ENCODE measurements around the gene CYTL1. TPM values are rescaled to one million over a fixed set of nuclear protein-coding genes. Genes with fewer than 3 reads are reported as not detected.

Gene CYTL1
- total RNA-seq, 1 donor from 2014 or later = 9.2 TPM

DNA sequence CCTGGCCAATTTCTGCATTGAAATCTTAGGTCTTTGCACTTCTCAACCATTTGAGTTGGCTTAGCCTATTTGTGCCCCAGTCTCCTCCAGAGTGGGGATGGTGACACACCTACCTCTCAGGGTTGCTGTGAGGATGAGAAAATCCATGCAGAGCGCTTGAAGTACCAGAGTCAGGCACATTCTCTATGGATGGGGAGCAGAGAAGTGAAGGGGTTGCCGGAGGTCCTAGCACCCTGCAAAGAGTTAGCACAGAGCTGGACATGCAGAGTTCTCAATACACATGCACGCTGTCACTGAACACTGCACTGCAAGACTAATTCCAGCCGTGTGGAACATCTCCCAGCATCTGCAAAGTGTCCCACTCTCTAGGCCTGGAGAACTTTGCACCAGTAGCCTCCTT, 29.5 kb upstream of the CYTL1 start:
- Histone ChIP-seq H3K4me1 (ENCODE audit: insufficient read depth, low read length) (peaks cover 15% of the 10 kb centered on the region), H4K20me1 (ENCODE audit: insufficient read depth, low read length) (peaks cover 10% of the 10 kb centered on the region), H3K36me3 (ENCODE audit: insufficient read depth, low read length) (no peaks in the 10 kb centered on the region), H3K79me2 (ENCODE audit: insufficient read depth, low read length) (peaks cover 2% of the 10 kb centered on the region), H3K4me3 (ENCODE audit: insufficient read depth, low read depth, low read length) (no peak overlapping the region), H3K4me2 (ENCODE audit: low read length) (no peak overlapping the region), H3K9me3 (ENCODE audit: insufficient read depth, low read depth, low read length) (no peaks in the 10 kb centered on the region), H2AFZ (ENCODE audit: low read depth, low read length) (no peak overlapping the region), H3K9ac (ENCODE audit: low read length) (no peak overlapping the region), H3K27ac (ENCODE audit: low read depth, low read length) (no peak overlapping the region), H3K27me3 (ENCODE audit: insufficient read depth, low read length) (peaks cover 3% of the 10 kb centered on the region)
- DNase-seq (ENCODE audit: low read depth) (no peak), FAIRE-seq (no peak)
- no peak for TF ChIP-seq EZH2 (IDR thresholded peaks at IDR 0.05; ENCODE audit: insufficient read depth, low read length)
- TF ChIP-seq, protein P1, sequence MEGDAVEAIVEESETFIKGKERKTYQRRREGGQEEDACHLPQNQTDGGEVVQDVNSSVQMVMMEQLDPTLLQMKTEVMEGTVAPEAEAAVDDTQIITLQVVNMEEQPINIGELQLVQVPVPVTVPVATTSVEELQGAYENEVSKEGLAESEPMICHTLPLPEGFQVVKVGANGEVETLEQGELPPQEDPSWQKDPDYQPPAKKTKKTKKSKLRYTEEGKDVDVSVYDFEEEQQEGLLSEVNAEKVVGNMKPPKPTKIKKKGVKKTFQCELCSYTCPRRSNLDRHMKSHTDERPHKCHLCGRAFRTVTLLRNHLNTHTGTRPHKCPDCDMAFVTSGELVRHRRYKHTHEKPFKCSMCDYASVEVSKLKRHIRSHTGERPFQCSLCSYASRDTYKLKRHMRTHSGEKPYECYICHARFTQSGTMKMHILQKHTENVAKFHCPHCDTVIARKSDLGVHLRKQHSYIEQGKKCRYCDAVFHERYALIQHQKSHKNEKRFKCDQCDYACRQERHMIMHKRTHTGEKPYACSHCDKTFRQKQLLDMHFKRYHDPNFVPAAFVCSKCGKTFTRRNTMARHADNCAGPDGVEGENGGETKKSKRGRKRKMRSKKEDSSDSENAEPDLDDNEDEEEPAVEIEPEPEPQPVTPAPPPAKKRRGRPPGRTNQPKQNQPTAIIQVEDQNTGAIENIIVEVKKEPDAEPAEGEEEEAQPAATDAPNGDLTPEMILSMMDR (IDR thresholded peaks at IDR 0.05; ENCODE audit: insufficient read depth, low read depth, low read length) = no peak
- H3K27ac Mint-ChIP-seq (ENCODE audit: unreplicated experiment) = no peak overlapping the region
- H3K4me1 Mint-ChIP-seq (ENCODE audit: low read depth, unreplicated experiment) = no peaks in the 10 kb centered on the region
- peaks cover 24% of the 10 kb centered on the region for H3K27me3 Mint-ChIP-seq (ENCODE audit: low read depth, unreplicated experiment)
- no peak overlapping the region for H3K4me3 Mint-ChIP-seq (ENCODE audit: unreplicated experiment)
- peaks cover 2% of the 10 kb centered on the region for H3K9me3 Mint-ChIP-seq (ENCODE audit: unreplicated experiment)
- no peaks in the 10 kb centered on the region for H3K36me3 Mint-ChIP-seq (ENCODE audit: low read depth, unreplicated experiment)

DNA sequence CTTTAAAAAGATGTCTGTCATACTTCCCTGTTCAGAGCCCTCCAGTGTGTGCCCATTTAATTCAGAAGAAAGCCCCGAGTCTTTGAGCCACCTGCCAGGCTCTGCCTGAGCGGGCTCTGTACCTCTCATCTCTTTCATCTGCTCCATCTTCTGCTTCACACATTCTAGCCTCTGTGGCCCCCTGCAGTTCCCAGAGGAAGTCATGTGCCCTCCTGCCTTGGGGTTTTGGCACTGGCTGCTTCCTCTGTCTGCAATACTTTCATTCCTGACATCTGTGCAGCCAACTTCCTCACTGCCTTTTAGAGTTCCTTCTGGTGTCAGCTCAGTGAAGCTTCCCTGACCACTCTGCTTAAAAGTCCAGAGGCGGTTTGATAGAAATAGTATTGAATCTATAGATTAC, 25.8 kb upstream of the CYTL1 start:
- H3K27ac Mint-ChIP-seq (ENCODE audit: unreplicated experiment) = no peak overlapping the region
- FAIRE-seq = no peak

GRCh38 chr4:5044341-5044740, 25.1 kb upstream of the CYTL1 start:
- no peak for DNase-seq (ENCODE audit: low read depth)
- Histone ChIP-seq H3K36me3 (ENCODE audit: insufficient read depth, low read length) (no peaks in the 10 kb centered on the region), H2AFZ (ENCODE audit: low read depth, low read length) (no peak overlapping the region), H3K27ac (ENCODE audit: low read depth, low read length) (no peak overlapping the region), H3K27me3 (ENCODE audit: insufficient read depth, low read length) (peaks cover 3% of the 10 kb centered on the region), H3K79me2 (ENCODE audit: insufficient read depth, low read length) (no peaks in the 10 kb centered on the region), H3K9me3 (ENCODE audit: insufficient read depth, low read depth, low read length) (no peaks in the 10 kb centered on the region), H3K4me2 (ENCODE audit: low read length) (no peak overlapping the region), H3K4me1 (ENCODE audit: insufficient read depth, low read length) (peaks cover 2% of the 10 kb centered on the region), H4K20me1 (ENCODE audit: insufficient read depth, low read length) (no peaks in the 10 kb centered on the region), H3K4me3 (ENCODE audit: insufficient read depth, low read depth, low read length) (no peak overlapping the region), H3K9ac (ENCODE audit: low read length) (no peak overlapping the region)
- H3K4me1 Mint-ChIP-seq (ENCODE audit: low read depth, unreplicated experiment) = no peaks in the 10 kb centered on the region
- FAIRE-seq = no peak
- no peak for TF ChIP-seq EZH2 (IDR thresholded peaks at IDR 0.05; ENCODE audit: insufficient read depth, low read length)
- TF ChIP-seq, protein P1 (IDR thresholded peaks at IDR 0.05; ENCODE audit: insufficient read depth, low read depth, low read length) = no peak
- no peaks in the 10 kb centered on the region for H3K36me3 Mint-ChIP-seq (ENCODE audit: low read depth, unreplicated experiment)
- H3K4me3 Mint-ChIP-seq (ENCODE audit: unreplicated experiment) = no peak overlapping the region
- no peak overlapping the region for H3K27ac Mint-ChIP-seq (ENCODE audit: unreplicated experiment)
- peaks cover 2% of the 10 kb centered on the region for H3K9me3 Mint-ChIP-seq (ENCODE audit: unreplicated experiment)
- H3K27me3 Mint-ChIP-seq (ENCODE audit: low read depth, unreplicated experiment) = peaks cover 16% of the 10 kb centered on the region

More for the DNA sequence above, 25.8 kb upstream of the CYTL1 start:
- TF ChIP-seq, protein P1 (IDR thresholded peaks at IDR 0.05; ENCODE audit: insufficient read depth, low read depth, low read length) = no peak
- no peak for TF ChIP-seq EZH2 (IDR thresholded peaks at IDR 0.05; ENCODE audit: insufficient read depth, low read length)
- Histone ChIP-seq H3K9me3 (ENCODE audit: insufficient read depth, low read depth, low read length) (no peaks in the 10 kb centered on the region), H3K4me1 (ENCODE audit: insufficient read depth, low read length) (peaks cover 2% of the 10 kb centered on the region), H3K9ac (ENCODE audit: low read length) (no peak overlapping the region), H3K4me2 (ENCODE audit: low read length) (peak overlapping the region; percentile 22), H3K27ac (ENCODE audit: low read depth, low read length) (no peak overlapping the region), H4K20me1 (ENCODE audit: insufficient read depth, low read length) (no peaks in the 10 kb centered on the region), H3K36me3 (ENCODE audit: insufficient read depth, low read length) (no peaks in the 10 kb centered on the region), H3K4me3 (ENCODE audit: insufficient read depth, low read depth, low read length) (no peak overlapping the region), H3K79me2 (ENCODE audit: insufficient read depth, low read length) (no peaks in the 10 kb centered on the region), H3K27me3 (ENCODE audit: insufficient read depth, low read length) (peaks cover 3% of the 10 kb centered on the region), H2AFZ (ENCODE audit: low read depth, low read length) (no peak overlapping the region)
- H3K4me1 Mint-ChIP-seq (ENCODE audit: low read depth, unreplicated experiment) = no peaks in the 10 kb centered on the region
- H3K4me3 Mint-ChIP-seq (ENCODE audit: unreplicated experiment) = no peak overlapping the region
- peaks cover 2% of the 10 kb centered on the region for H3K9me3 Mint-ChIP-seq (ENCODE audit: unreplicated experiment)
- no peak for DNase-seq (ENCODE audit: low read depth)
- peaks cover 17% of the 10 kb centered on the region for H3K27me3 Mint-ChIP-seq (ENCODE audit: low read depth, unreplicated experiment)
- H3K36me3 Mint-ChIP-seq (ENCODE audit: low read depth, unreplicated experiment) = no peaks in the 10 kb centered on the region

Data from astrocyte (in vitro differentiated cells and primary cell).